Stimulated activated naive B cell treated with anti-CD40 and anti-IgM and Interleukin-4, amounts not matched to agents 10 μg/mL and 1 μg/mL and 100 μg/mL, for 72 hours (primary cell): ENCODE results near the gene TAC3.
"Not testable (repeated sequence)": the region's sequence is repeated elsewhere in the genome, so short reads cannot be mapped to it uniquely, and the experiment has no call there.

Source experiments
- ATAC-seq, 2 donors: fragments of 150-1000 bp; cut with Tn5 transposase; replicated peaks; 2 replicates each; pipeline ENCODE4 v1.10.0; 2021; ENCODE audit warnings: moderate library complexity in 1 of 2
- DNase-seq: peaks from one replicate; pipeline ENCODE4 v3.0.0; 2021
- H3K27ac Mint-ChIP-seq: one replicate; pipeline ENCODE4 v1.8.0; 2022; ENCODE audit warnings: mild to moderate bottlenecking, mixed read lengths
- H3K27me3 Mint-ChIP-seq, 2 donors: one replicate each; pipeline ENCODE4 v1.8.0; 2022; ENCODE audit warnings: mixed read lengths in 2 of 2
- H3K36me3 Mint-ChIP-seq, 2 donors: one replicate each; pipeline ENCODE4 v1.8.0; 2022; ENCODE audit warnings: mixed read lengths in 2 of 2, mild to moderate bottlenecking in 1 of 2
- H3K4me1 Mint-ChIP-seq, 2 donors: one replicate each; pipeline ENCODE4 v1.8.0; 2022; ENCODE audit warnings: mixed read lengths in 2 of 2, mild to moderate bottlenecking in 1 of 2
- H3K4me3 Mint-ChIP-seq, 2 donors: one replicate each; pipeline ENCODE4 v1.8.0; 2022; ENCODE audit warnings: mild to moderate bottlenecking in 2 of 2, mixed read lengths in 2 of 2, moderate library complexity in 1 of 2
- H3K9me3 Mint-ChIP-seq, 2 donors: one replicate each; pipeline ENCODE4 v1.8.0; 2022; ENCODE audit warnings: mixed read lengths in 2 of 2, mild to moderate bottlenecking in 1 of 2

The TAC3 gene

DNA sequence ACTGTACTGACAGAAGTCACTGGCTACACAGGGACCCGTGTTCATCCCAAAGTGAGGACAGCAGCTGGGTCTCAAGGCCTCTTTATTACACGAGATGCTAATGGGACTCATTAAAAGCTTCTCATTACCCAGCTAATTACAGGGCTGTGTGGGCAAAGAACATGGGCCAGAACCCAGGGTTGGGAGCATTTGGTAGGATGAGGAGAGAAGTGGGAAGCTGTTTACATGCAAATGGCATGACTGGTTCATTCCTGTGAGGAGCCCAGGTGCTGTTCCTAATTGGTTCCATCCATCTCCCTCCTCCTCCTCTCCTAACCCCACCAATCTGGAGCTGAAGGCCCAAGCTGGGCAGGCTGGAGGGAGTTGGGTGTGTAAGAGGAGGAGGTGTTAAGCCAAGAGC lies 8.9 kb upstream of the TAC3 start:
- Mint-ChIP-seq H3K36me3 (no peaks in the 10 kb centered on the region), H3K4me3 (no peak overlapping the region), H3K27me3 (peaks cover 9 to 23% of the 10 kb centered on the region in 2 donors), H3K4me1 (peaks cover 6 to 15% of the 10 kb centered on the region in 2 donors), H3K27ac (no peak overlapping the region), H3K9me3 (no peaks in the 10 kb centered on the region)
- DNase-seq, result no peak
- ATAC-seq, result no peak

DNA sequence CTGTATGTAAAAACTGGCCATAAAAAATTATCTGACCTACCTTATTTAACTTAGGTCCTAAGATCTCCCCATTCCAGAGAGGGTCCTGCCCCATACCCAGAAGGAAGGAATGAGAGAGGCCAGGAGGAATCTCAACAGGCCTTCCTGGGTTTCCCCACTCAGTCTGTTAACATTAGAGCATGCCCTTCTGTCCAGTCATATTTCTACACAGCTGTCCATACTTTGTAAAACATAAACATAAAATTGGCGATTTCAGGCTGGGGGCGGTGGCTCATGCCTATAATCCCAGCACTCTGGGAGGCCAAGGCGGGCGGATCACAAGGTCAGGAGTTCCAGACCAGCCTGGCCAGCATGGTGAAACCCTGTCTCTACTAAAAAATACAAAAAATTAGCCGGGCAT lies 6.0 kb upstream of the TAC3 start:
- DNase-seq, H3K4me3 Mint-ChIP-seq, H3K27ac Mint-ChIP-seq, ATAC-seq, H3K36me3 Mint-ChIP-seq, H3K9me3 Mint-ChIP-seq: not testable (repeated sequence)
- Mint-ChIP-seq H3K27me3 (peaks cover 9 to 18% of the 10 kb centered on the region in 2 donors), H3K4me1 (peaks cover 1 to 12% of the 10 kb centered on the region in 2 donors)

DNA sequence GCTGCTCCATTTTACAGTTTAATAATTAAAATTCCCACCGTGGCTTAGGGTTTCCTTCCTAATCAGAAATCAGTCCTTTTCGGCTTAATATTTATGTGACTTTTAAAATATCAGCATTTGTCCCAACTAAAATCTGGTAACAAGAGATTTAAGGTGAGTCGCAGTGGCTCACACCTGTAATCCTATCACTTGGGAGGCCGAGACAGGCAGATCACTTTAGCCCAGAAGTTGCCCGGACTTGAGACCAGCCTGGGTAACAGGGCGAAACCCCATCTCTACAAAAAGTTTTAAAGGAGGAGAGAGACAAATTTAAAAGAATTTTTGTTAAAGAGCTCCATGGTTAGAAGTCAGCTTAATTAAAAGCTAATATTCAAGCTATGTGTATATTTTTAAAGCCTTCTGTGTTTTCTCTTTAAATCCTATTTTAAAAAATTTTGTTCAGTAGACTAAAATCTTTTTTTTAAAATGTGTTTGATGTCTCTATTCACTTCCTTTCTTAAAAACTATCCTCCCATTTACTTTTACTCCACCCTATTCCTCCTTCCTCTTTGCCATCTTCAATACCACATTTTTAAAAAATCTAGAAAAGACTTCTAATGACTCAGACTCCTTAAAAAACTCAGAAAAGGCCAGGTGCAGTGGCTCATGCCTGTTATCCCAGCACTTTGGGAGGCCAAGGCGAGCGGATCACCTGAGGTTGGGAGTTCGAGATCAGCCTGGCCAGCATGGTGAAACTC lies 3.8 kb upstream of the TAC3 start:
- no peak overlapping the region for H3K4me3 Mint-ChIP-seq
- H3K27me3 Mint-ChIP-seq, result peaks cover 6 to 22% of the 10 kb centered on the region in 2 donors
- no peak for DNase-seq
- ATAC-seq, result no peak
- H3K36me3 Mint-ChIP-seq, result no peaks in the 10 kb centered on the region
- peaks cover 0 to 9% of the 10 kb centered on the region in 2 donors for H3K4me1 Mint-ChIP-seq
- no peaks in the 10 kb centered on the region for H3K9me3 Mint-ChIP-seq
- H3K27ac Mint-ChIP-seq, result no peak overlapping the region

DNA sequence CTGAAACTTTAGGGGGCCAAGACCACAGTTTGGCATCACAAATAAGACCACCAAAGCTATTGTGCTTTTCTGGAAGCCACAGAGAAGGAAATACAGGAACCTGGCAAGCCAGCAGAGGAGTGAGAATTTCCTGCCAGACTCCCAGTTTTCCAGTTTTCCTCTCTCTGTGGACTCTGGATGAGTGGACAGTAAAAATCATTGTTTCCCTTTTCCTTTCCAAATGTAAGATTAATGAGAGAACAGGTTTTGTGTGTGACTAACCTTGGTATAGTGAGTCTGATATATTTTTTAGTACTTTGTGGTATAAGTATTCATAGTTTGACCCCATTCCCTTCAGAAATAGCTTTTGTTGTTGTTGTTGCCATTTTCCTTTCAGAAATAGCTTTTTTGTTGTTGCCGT lies 2.6 kb upstream of the TAC3 start:
- Mint-ChIP-seq H3K36me3 (no peaks in the 10 kb centered on the region), H3K4me3 (no peak overlapping the region)

DNA sequence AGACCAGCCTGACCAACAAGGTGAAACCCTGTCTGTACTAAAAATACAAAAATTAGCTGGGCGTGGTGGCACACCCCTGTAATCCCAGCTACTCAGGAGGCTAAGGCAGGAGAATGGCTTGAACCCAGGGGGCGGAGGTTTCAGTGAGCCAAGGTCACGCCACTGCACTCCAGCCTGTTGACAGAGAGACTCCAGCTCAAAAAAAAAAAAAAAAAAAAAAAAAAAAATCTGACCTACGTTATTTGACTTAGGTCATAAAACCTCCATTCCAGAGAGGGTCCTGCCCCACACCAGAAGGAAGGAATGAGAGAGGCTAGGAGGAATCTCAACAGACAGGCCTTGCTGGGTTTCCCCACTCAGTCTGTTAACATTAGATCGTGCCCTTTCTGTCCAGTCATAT lies 2.0 kb upstream of the TAC3 start:
- not testable (repeated sequence) for H3K9me3 Mint-ChIP-seq, H3K36me3 Mint-ChIP-seq, H3K4me3 Mint-ChIP-seq, H3K27ac Mint-ChIP-seq, DNase-seq
- Mint-ChIP-seq H3K27me3 (peaks cover 20 to 33% of the 10 kb centered on the region in 2 donors), H3K4me1 (peaks cover 3 to 19% of the 10 kb centered on the region in 2 donors)
- peak in 1 of 2 donors; percentile 45 for ATAC-seq

More for the DNA sequence above, 2.6 kb upstream of the TAC3 start:
- ATAC-seq (no peak), DNase-seq (no peak)
- H3K4me1 Mint-ChIP-seq, result peaks cover 0 to 14% of the 10 kb centered on the region in 2 donors
- H3K27me3 Mint-ChIP-seq, result peaks cover 17 to 34% of the 10 kb centered on the region in 2 donors
- H3K27ac Mint-ChIP-seq, result no peak overlapping the region
- H3K9me3 Mint-ChIP-seq, result no peaks in the 10 kb centered on the region

DNA sequence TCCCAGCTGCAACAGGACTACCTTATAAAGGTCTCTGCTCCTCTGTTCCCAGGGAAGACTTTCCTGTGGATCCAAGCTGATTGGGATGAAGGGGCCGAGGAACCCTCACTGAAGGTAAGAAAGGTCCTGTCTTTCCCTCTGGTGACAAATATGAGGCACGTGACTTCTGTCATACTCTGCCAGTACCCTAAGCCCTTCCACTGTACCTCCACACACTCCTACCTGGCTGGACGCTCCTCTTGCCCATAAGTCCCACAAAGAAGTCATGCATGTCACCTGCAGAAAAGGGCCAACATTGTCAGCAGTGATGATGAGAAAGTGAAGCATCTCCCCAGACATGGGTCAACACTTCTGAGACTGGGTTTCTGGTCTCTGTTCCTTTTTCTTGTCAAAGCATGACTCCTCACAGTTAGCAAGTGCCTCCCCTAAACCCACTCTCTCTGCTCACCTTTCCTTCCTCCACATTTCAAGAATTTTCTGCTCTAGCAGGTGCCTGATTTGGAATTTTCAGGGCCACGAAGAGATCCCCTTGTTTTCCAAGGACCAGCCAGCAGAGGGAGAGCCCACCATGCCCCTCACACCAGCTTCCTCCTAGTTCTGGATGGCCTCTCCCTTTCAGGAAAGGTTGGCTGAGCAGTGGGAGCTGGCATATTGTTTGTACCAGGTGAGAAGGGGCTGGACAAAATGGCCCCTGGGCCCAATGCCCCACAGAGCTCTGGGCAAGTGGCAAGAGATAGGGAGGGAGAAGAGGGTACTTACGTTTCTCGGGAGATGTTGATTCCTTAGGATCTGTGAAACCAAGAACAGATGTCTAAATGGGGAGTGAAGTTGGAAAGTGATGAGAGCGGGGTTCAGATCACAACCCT lies 3.5 kb downstream of the TAC3 start:
- Mint-ChIP-seq H3K27ac (peak overlapping the region; percentile 1), H3K9me3 (no peaks in the 10 kb centered on the region), H3K4me3 (peak overlapping the region in 1 of 2 donors; percentile 2), H3K27me3 (peaks cover 20 to 29% of the 10 kb centered on the region in 2 donors), H3K4me1 (peaks cover 27 to 45% of the 10 kb centered on the region in 2 donors), H3K36me3 (no peaks in the 10 kb centered on the region)
- DNase-seq (peak; percentile 40), ATAC-seq (peak; percentile 95 to 96)

- Mint-ChIP-seq H3K9me3 (no peaks in the 10 kb centered on the region), H3K27me3 (peaks cover 20 to 29% of the 10 kb centered on the region in 2 donors), H3K4me1 (peaks cover 33 to 52% of the 10 kb centered on the region in 2 donors), H3K27ac (no peak overlapping the region), H3K36me3 (no peaks in the 10 kb centered on the region), H3K4me3 (no peak overlapping the region)
- peak; percentile 11 for DNase-seq
- ATAC-seq, result peak; percentile 57 to 58
These were observed 4.6 kb downstream of the TAC3 start for GRCh38 chr12:57011438-57012424.

DNA sequence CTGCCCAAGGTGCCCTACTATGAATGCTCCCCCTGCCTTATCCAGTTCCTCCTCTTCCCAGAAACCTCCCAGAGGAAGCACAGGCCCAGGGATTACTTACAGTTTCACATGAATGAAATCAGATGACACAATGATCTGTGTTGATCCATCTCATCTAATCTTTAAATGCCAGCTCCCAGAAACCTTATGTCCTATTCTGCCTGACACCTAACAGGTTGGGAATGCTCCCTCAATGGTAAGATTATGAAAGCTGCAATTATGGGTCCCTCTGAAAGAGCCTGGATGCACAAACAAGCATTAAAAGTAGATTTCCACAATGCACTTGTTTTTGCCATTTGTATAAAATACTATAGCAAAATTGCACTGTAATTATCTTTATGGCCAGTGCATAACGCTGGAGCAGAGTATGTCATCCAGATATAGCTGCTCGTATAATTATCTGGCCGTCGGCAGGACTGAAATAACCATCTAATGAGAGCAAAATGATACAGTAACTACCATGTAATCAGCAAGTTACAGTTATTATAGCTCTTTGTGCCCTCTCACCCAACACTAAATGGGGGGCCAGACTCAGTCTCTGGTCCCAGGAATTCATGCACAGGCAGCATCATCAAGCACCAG lies 5.6 kb downstream of the TAC3 start:
- ATAC-seq (no peak), DNase-seq (no peak)
- Mint-ChIP-seq H3K27ac (no peak overlapping the region), H3K4me3 (no peak overlapping the region), H3K36me3 (no peaks in the 10 kb centered on the region), H3K4me1 (peaks cover 35 to 56% of the 10 kb centered on the region in 2 donors), H3K9me3 (no peaks in the 10 kb centered on the region), H3K27me3 (peaks cover 20 to 22% of the 10 kb centered on the region in 2 donors)

DNA sequence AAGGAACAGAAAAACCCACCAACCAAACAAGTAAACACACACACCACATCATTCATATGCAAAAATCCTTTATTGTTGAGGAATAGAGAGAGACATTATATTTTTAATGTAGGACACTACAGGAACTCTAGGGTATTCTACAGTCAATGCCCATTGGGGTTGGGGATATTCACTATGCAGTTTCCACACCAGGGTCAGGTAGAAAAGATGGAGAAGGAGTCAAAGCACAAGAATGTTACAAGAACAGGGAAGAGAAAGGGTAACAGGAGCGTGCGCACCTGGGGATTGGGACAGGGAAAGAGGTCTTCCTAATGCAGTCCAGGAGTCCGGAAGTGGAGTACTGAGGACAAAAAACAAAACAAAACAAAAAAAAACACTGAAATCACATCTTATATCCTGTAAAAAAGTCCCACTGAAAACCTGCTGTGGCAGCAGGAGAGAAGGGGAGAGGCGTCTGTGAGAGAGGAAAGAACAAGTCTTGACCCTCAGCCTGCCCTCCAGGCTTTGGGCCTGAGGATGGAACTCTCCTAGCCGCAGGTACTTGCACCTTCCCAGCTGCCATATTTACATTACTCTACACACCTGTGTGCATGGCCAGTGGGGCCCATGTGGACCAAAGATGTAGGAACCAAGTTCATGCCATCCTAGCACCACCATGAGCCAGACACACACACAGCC lies 6.2 kb downstream of the TAC3 start:
- ATAC-seq (no peak), DNase-seq (no peak)
- Mint-ChIP-seq H3K4me1 (peaks cover 40 to 63% of the 10 kb centered on the region in 2 donors), H3K27me3 (peaks cover 14 to 16% of the 10 kb centered on the region in 2 donors), H3K9me3 (no peaks in the 10 kb centered on the region), H3K27ac (peak overlapping the region; percentile 33), H3K4me3 (no peak overlapping the region), H3K36me3 (no peaks in the 10 kb centered on the region)

DNA sequence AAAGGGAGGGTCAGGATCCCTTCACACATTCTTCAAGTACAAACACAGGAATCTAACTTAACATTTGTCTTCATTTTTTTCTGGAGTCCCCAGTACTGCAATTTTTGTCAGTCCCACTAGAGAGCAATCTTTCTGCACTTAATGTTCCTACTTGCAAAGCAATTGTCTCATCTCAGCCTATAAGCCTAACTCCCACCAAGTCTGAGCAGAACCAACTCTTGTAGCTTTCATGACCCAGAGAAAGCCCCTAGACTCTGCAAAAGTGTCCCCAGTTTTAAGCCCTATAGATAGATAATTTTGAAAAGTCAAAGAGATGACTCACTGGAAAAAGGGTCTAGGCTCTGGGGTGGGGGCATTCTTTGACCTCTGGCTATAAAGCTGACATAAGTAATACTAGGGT lies 8.2 kb downstream of the TAC3 start:
- Mint-ChIP-seq H3K36me3 (peaks cover 9 to 12% of the 10 kb centered on the region in 2 donors), H3K4me3 (no peak overlapping the region), H3K4me1 (peaks cover 44 to 64% of the 10 kb centered on the region in 2 donors), H3K9me3 (no peaks in the 10 kb centered on the region), H3K27me3 (no peaks in the 10 kb centered on the region), H3K27ac (no peak overlapping the region)
- ATAC-seq (no peak), DNase-seq (no peak)

DNA sequence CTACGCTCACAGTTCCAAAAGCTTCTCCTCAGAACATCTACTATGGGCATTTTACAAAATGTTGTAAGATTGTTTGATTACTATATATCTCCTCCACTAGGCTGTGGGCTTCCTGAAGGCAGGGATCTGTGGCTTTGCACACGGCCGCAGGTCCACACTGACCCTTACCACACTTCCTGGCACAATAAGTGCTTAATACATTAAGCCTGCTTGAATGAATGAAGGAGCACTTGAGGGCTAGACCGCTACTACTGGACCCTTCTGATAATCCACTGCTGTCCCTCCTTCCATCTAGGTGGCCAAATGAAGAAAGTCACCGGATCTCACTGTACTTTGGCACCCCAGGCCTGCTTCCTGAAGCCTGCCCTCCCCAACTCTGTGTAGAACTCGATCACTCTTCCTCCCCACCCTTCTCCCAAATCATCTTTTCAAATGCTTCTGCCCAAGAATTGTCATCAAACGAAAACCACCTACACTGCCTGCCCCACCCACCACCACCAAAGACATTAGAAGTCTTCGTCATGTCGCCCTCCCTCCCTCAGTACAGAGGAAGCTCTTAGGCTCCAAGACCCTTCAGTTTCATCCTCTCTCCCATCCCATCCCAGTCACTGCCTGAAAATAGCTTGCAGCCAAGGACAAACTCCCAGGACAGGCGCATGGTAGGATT lies 9.4 kb downstream of the TAC3 start:
- ATAC-seq (peak in 1 of 2 donors; percentile 1), DNase-seq (no peak)
- Mint-ChIP-seq H3K27ac (peak overlapping the region; percentile 84), H3K27me3 (no peaks in the 10 kb centered on the region), H3K4me1 (peaks cover 39 to 56% of the 10 kb centered on the region in 2 donors), H3K36me3 (peaks cover 19 to 20% of the 10 kb centered on the region in 2 donors), H3K9me3 (no peaks in the 10 kb centered on the region), H3K4me3 (peak overlapping the region; percentile 75 to 85)

- Mint-ChIP-seq H3K4me1 (peaks cover 37 to 55% of the 10 kb centered on the region in 2 donors), H3K9me3 (no peaks in the 10 kb centered on the region), H3K36me3 (peaks cover 21 to 25% of the 10 kb centered on the region in 2 donors), H3K27me3 (no peaks in the 10 kb centered on the region), H3K4me3 (peak within 1 kb of the TSS; percentile 87 to 88), H3K27ac (peak within 1 kb of the TSS; percentile 84)
- DNase-seq, result peak; percentile 64
- peak; percentile 83 to 90 for ATAC-seq
These were observed 10.1 kb downstream of the TAC3 start, which contains the start of gene ZBTB39 for GRCh38 chr12:57005980-57006808. Gene ZBTB39 (minus strand): TSS chr12:57006546. CDS start chr12:57004917, 1,629 bp downstream.
